Measurements from ENCODE around the gene BFAR.
"Not testable (repeated sequence)": the region's sequence is repeated elsewhere in the genome, so short reads cannot be mapped to it uniquely, and the experiment has no call there.

The BFAR gene

GRCh38 chr16:14635395-14636165, 2.8 kb downstream of the BFAR start:
- no peak for DNase-seq (ENCODE audit: low read depth)

GRCh38 chr16:14636179-14636950, 3.6 kb downstream of the BFAR start:
- not testable (repeated sequence) for DNase-seq (ENCODE audit: low read depth)

DNA sequence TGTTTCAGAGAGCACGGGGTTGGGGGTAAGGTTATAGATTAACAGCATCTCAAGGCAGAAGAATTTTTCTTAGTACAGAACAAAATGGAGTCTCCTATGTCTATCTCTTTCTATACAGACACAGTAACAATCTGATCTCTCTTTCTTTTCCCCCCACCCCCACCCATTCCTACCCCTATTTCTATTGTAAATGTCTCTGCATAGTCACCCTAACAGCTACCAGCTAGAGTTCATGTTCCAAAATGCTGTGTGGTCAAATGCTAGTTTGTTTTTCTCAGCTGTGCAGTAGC, 4.1 kb downstream of the BFAR start:
- not testable (repeated sequence) for DNase-seq (ENCODE audit: low read depth)

GRCh38 chr16:14640538-14640937, 7.8 kb downstream of the BFAR start:
- DNase-seq (ENCODE audit: low read depth) = no peak

- no peak for DNase-seq (ENCODE audit: low read depth)
Observed at GRCh38 chr16:14641206-14641605, 8.5 kb downstream of the BFAR start.

- DNase-seq (ENCODE audit: low read depth) = no peak
Observed at GRCh38 chr16:14641926-14642325, 9.2 kb downstream of the BFAR start.

- no peak for DNase-seq (ENCODE audit: low read depth)
Observed at GRCh38 chr16:14649816-14650215, 17.1 kb downstream of the BFAR start.

DNA sequence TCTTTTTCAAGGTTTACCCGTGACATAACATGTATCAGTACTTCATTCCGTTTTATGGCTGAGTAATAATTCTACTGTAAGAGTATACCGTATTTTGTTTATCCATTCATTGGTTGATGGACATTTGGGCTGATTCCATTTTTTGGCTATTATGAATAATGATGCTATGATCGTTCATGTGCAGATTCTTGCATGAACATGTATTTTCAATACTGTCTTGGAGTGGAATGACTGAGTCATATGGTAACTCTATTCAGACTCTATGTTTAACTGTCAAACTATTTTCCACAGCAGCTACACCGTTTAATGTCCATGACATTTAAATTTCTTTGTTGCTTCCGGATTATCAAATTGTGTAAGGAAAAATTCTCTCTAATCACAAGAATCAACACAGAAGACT, 17.9 kb downstream of the BFAR start:
- DNase-seq (ENCODE audit: low read depth) = no peak

GRCh38 chr16:14652726-14653125, 20.0 kb downstream of the BFAR start:
- no peak for DNase-seq (ENCODE audit: low read depth)

GRCh38 chr16:14658063-14658462, 25.3 kb downstream of the BFAR start:
- DNase-seq (ENCODE audit: low read depth) = no peak

- DNase-seq (ENCODE audit: low read depth) = no peak
Observed at GRCh38 chr16:14667347-14668266, 34.9 kb downstream of the BFAR start.

GRCh38 chr16:14668556-14669223, 35.9 kb downstream of the BFAR start:
- no peak for DNase-seq (ENCODE audit: low read depth)

DNA sequence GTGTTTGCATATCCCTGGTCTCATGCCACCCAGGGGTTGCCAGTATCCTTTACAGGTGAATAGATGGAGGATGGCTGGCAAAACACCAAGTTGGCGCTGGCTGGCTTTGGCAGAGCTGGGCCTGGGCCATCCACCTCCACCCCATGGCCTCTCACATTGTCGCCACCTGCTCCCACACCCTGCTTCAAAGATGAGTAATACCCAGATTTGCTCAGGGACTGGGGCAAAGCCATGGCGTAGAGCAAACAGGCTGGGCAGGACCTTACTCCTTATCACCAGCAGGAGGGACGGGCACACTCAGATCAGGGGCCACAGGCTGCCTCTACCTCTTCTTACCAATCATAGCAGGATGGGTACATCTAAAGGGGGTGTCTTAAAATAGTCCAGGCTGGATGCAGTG, 37.0 kb downstream of the BFAR start:
- no peak for DNase-seq (ENCODE audit: low read depth)

GRCh38 chr16:14672403-14672971, 39.7 kb downstream of the BFAR start:
- no peak for DNase-seq (ENCODE audit: low read depth)

- DNase-seq (ENCODE audit: low read depth) = no peak
Observed at GRCh38 chr16:14676633-14677032, 43.9 kb downstream of the BFAR start.

- no peak for DNase-seq (ENCODE audit: low read depth)
Observed at GRCh38 chr16:14677627-14678026, 44.9 kb downstream of the BFAR start.

DNA sequence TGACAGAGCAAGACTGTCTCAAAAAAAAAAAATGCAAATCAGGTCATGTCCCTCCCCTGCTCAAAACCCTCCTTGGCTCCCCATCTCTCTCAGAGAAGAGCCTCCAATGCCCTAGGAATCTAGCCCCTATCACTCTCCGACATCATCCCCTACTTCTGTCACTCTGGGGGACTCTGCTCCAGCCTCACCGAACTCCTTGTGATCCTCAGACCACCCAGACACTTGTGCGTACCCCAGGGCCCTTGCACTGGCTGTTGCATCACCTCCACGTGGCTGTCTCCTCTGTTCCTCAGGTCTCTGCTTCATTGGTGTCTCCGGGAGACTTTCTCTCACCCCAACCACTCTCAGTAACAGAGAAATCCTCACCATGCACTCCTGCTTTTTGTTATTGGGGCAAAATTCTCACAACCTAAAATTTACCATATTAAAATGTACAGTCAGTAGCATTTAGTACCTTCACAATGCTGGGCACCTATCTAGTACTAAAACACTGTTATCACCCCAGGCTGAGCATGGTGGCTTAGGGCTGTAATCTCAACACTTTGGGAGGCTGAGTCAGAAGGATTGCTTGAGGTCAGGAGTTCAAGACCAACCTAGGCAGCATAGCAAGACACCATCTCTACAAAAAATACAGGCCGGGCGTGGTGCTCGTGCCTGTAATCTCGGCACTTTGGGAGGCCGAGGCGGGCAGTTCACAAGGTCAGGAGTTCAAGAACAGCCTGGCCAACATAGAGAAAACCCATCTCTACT, 46.2 kb downstream of the BFAR start:
- DNase-seq (ENCODE audit: low read depth) = no peak

- DNase-seq (ENCODE audit: low read depth) = not testable (repeated sequence)
Observed at GRCh38 chr16:14680396-14680795, 47.6 kb downstream of the BFAR start.

DNA sequence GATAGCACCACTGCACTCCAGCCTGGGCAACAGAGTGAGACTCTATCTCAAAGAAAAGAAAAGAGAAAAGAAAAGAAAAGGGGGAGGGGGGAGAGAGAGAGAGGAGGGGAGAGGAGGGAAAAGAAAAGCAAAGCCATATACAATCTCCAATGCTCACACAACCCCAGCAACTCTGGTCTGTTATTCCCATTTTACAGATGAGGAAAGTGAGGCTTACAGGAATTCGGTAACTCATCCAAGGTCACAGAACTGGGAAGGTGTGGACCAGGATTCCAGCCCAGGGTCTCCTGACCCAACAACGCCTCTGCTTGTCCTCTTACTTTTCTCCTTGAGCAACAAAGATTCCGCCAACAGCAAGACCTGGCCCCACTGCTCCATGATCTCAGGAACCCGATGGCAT, 48.4 kb downstream of the BFAR start:
- DNase-seq (ENCODE audit: low read depth) = no peak

DNA sequence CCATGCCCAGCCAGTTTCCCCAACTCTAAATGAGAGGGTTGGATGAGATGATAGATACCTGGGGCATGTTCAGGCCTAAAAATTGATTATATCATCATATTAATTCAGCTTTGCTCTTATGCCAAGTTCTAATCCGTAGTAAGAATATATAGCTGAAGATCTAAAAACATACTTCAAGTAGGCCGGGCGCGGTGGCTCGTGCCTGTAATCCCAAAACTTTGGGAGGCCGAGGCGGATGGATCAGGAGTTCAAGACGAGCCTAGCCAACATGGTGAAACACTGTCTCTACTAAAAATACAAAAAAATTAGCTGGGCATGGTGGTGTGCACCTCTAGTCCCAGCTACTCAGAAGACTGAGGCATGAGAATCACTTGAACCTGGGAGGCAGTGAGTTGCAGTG, 49.4 kb downstream of the BFAR start:
- no peak for DNase-seq (ENCODE audit: low read depth)

Data from fibroblast of the conjunctiva (primary cell).